Activated CD8-positive, alpha-beta memory T cell treated with anti-CD3 and anti-CD28 coated beads for 36 hours (primary cell): Measurements from ENCODE around the gene EN2. TPM values are rescaled to one million over a fixed set of nuclear protein-coding genes. Genes with fewer than 3 reads are reported as not detected.

ENCODE experiments used
- CTCF ChIA-PET: fragments of 350-600 bp; sonication (Branson Sonifier 250); formaldehyde crosslinking; loops from one replicate; lab custom pipeline; 2021; ENCODE audit warnings: antibody characterized with exemption; lab: Charles Lee
- POLR2A ChIA-PET: fragments of 350-600 bp; sonication (Branson Sonifier 250); formaldehyde crosslinking; loops from one replicate; lab custom pipeline; 2021; ENCODE audit warnings: antibody characterized with exemption; lab: Charles Lee
- total RNA-seq, 2 experiments: library from RNA; stranded (reverse); gene quantifications; one replicate each; pipeline ENCODE4 v1.2.3, GENCODE V29; 2021

The EN2 gene
- total RNA-seq, 2 experiments from 2014 or later = not detected

- POLR2A ChIA-PET = no interaction called here
Measured at GRCh38 chr7:155471718-155472117, 13.8 kb downstream of the EN2 start.

GRCh38 chr7:155477476-155477875 is 19.5 kb downstream of the EN2 start:
- POLR2A ChIA-PET = no interaction called here
- CTCF ChIA-PET = no interaction called here

More at GRCh38 chr7:155471718-155472117, 13.8 kb downstream of the EN2 start:
- CTCF ChIA-PET = interaction anchor here (0.7 to 1.0 kb wide), 2 partner anchors 92 to 114 kb away, joined by 3 read pairs; no protein-coding TSS in a partner anchor

GRCh38 chr7:155481764-155482163 is 23.8 kb downstream of the EN2 start:
- POLR2A ChIA-PET = no interaction called here

GRCh38 chr7:155482511-155483183 is 24.7 kb downstream of the EN2 start:
- ChIA-PET CTCF (interaction anchor here (0.5 kb wide), 1 partner anchor 130 kb away, joined by 3 read pairs; no protein-coding TSS in a partner anchor), POLR2A (no interaction called here)

More at GRCh38 chr7:155481764-155482163, 23.8 kb downstream of the EN2 start:
- CTCF ChIA-PET = no interaction called here

- CTCF ChIA-PET = no interaction called here
- POLR2A ChIA-PET = no interaction called here
Measured at GRCh38 chr7:155483245-155483644, 25.3 kb downstream of the EN2 start.

GRCh38 chr7:155483868-155484325 is 26.0 kb downstream of the EN2 start:
- ChIA-PET CTCF (no interaction called here), POLR2A (no interaction called here)

- POLR2A ChIA-PET = no interaction called here
- CTCF ChIA-PET = no interaction called here
Measured at GRCh38 chr7:155484483-155485399, 26.8 kb downstream of the EN2 start.

GRCh38 chr7:155486783-155487508 is 29.0 kb downstream of the EN2 start:
- CTCF ChIA-PET = no interaction called here
- POLR2A ChIA-PET = no interaction called here

GRCh38 chr7:155487509-155488482 is 29.9 kb downstream of the EN2 start:
- ChIA-PET CTCF (no interaction called here), POLR2A (no interaction called here)

- ChIA-PET POLR2A (no interaction called here), CTCF (no interaction called here)
Measured at GRCh38 chr7:155488483-155489127, 30.7 kb downstream of the EN2 start.

GRCh38 chr7:155489158-155489840 is 31.4 kb downstream of the EN2 start:
- CTCF ChIA-PET = no interaction called here
- POLR2A ChIA-PET = no interaction called here

GRCh38 chr7:155489862-155490696 is 32.1 kb downstream of the EN2 start:
- ChIA-PET CTCF (no interaction called here), POLR2A (interaction anchor here (0.7 kb wide), 2 partner anchors 14 to 1845 kb away, joined by 4 to 5 read pairs; no protein-coding TSS in a partner anchor)

- CTCF ChIA-PET = no interaction called here
- POLR2A ChIA-PET = interaction anchor here (0.7 kb wide), 2 partner anchors 14 to 1844 kb away, joined by 4 to 5 read pairs; no protein-coding TSS in a partner anchor
Measured at GRCh38 chr7:155490697-155491628, 33.0 kb downstream of the EN2 start.

GRCh38 chr7:155491812-155492211 is 33.9 kb downstream of the EN2 start:
- CTCF ChIA-PET = no interaction called here
- POLR2A ChIA-PET = no interaction called here

- ChIA-PET POLR2A (no interaction called here), CTCF (no interaction called here)
Measured at GRCh38 chr7:155493744-155494538, 36.0 kb downstream of the EN2 start.
